HG02623 (cell line): ENCODE measurements around the gene CYTIP.
"Not testable (repeated sequence)": the region's sequence is repeated elsewhere in the genome, so short reads cannot be mapped to it uniquely, and the experiment has no call there.

ENCODE experiments used
- ATAC-seq: cut with Tn5 transposase; IDR thresholded peaks from one replicate; pipeline ENCODE4 v1.9.1; 2021; ENCODE audit warnings: moderate library complexity; ENCODE audit not compliant: unreplicated experiment

Gene CYTIP

DNA sequence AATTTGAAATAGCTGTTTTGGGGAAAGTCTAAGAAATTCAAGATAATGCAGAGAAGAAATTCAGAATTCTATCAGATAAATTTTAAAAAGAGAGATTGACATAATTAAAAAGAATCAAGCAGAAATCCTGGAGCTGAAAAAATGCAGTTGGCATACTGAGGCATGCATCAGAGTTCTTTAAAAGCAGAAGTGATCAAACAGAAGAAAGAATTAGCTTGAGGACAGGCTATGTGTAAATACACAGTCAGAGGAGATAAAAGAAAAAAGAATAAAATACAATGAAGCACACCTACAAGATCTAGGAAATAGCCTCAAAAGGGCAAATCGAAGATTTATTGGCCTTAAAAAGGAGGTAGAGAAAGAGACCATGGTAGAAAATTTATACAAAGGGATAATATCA, 57.1 kb downstream of the CYTIP start:
- ATAC-seq: no peak

- no peak for ATAC-seq
These were observed 57.6 kb downstream of the CYTIP start for GRCh38 chr2:157386247-157386646.

- no peak for ATAC-seq
These were observed 66.0 kb downstream of the CYTIP start for GRCh38 chr2:157377861-157378260.

DNA sequence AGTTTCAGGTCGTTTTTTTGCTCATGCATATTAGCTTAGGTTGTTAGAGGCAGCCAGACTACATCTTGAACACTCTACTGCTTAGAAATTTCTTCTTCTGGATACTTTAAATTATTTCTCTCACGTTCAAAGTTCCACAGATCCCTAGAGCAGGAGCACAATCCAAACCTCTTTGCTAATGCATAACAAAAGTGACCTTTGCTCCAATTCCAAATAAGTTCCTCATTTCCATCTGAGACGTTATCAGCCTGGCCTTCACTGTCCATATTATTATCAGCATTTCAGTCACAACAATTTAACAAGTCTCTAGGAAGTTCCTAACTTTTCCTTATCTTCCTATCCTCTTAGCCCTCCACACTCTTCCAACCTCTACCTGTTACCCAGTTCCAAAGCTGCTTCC, 67.8 kb downstream of the CYTIP start:
- no peak for ATAC-seq

- no peak for ATAC-seq
These were observed 68.5 kb downstream of the CYTIP start for GRCh38 chr2:157375384-157375783.

GRCh38 chr2:157368508-157368907, 75.4 kb downstream of the CYTIP start:
- ATAC-seq: not testable (repeated sequence)

- no peak for ATAC-seq
These were observed 76.2 kb downstream of the CYTIP start for GRCh38 chr2:157367704-157368103.
